H9 (cell line): ENCODE results near the gene VGLL2. TPM values are rescaled to one million over a fixed set of nuclear protein-coding genes. Genes with fewer than 3 reads are reported as not detected.

Experiments used
- DNase-seq: peaks from one replicate; pipeline ENCODE4 v3.0.0-alpha.2; 2017
- H2AFZ ChIP-seq: one replicate; pipeline ENCODE4 v1.6.1; 2013; ENCODE audit warnings: mild to moderate bottlenecking, low read length, control low read depth, moderate library complexity
- H2AK5ac ChIP-seq: 2 replicates; pipeline ENCODE4 v1.6.1; 2013; ENCODE audit warnings: low read length, control low read depth, mixed read lengths; ENCODE audit not compliant: insufficient read length
- H2BK120ac ChIP-seq: one replicate; pipeline ENCODE4 v1.6.1; 2013; ENCODE audit warnings: low read depth, mild to moderate bottlenecking, low read length, control low read depth, inconsistent platforms; ENCODE audit not compliant: poor library complexity, severe bottlenecking
- H2BK12ac ChIP-seq: 2 replicates; pipeline ENCODE4 v1.6.1; 2013; ENCODE audit warnings: low read length, control low read depth, mixed read lengths, low read depth; ENCODE audit not compliant: insufficient read length
- H2BK15ac ChIP-seq: 2 replicates; pipeline ENCODE4 v1.6.1; 2013; ENCODE audit warnings: low read depth, low read length, control low read depth
- H2BK20ac ChIP-seq: one replicate; pipeline ENCODE4 v1.6.1; 2013; ENCODE audit warnings: low read depth, mild to moderate bottlenecking, low read length, control low read depth, inconsistent platforms; ENCODE audit not compliant: poor library complexity, severe bottlenecking
- H2BK5ac ChIP-seq: 2 replicates; pipeline ENCODE4 v1.6.1; 2013; ENCODE audit warnings: low read length, control low read depth, mixed read lengths; ENCODE audit not compliant: insufficient read length
- H3K14ac ChIP-seq: 2 replicates; pipeline ENCODE4 v1.6.1; 2013; ENCODE audit warnings: low read length, control low read depth; ENCODE audit not compliant: insufficient read depth
- H3K18ac ChIP-seq: 2 replicates; pipeline ENCODE4 v1.6.1; 2013; ENCODE audit warnings: low read depth, mild to moderate bottlenecking, mixed read lengths, low read length, control low read depth; ENCODE audit not compliant: insufficient read length
- H3K23ac ChIP-seq: 2 replicates; pipeline ENCODE4 v1.6.1; 2013; ENCODE audit warnings: low read length, control low read depth, mixed read lengths, low read depth; ENCODE audit not compliant: insufficient read length
- H3K23me2 ChIP-seq: 2 replicates; pipeline ENCODE4 v1.6.1; 2013; ENCODE audit warnings: low read depth, mild to moderate bottlenecking, mixed read lengths, low read length, control low read depth; ENCODE audit not compliant: insufficient read length, poor library complexity, severe bottlenecking
- H3K27ac ChIP-seq: 2 replicates; pipeline ENCODE4 v1.5.1; 2013; ENCODE audit warnings: low read length, control low read depth, mixed read lengths, low read depth; ENCODE audit not compliant: insufficient read length
- H3K27me3 ChIP-seq: 2 replicates; pipeline ENCODE4 v1.6.1; 2013; ENCODE audit warnings: low read length, control low read depth, inconsistent platforms; ENCODE audit not compliant: insufficient read depth
- H3K4ac ChIP-seq: 2 replicates; pipeline ENCODE4 v1.6.1; 2013; ENCODE audit warnings: low read depth, mild to moderate bottlenecking, control low read depth, inconsistent platforms, low read length, moderate library complexity
- H3K4me1 ChIP-seq: 2 replicates; pipeline ENCODE4 v1.6.1; 2013; ENCODE audit warnings: low read length, control low read depth, inconsistent platforms; ENCODE audit not compliant: insufficient read depth
- H3K4me2 ChIP-seq: 2 replicates; pipeline ENCODE4 v1.6.1; 2013; ENCODE audit warnings: low read length, control low read depth, mixed read lengths; ENCODE audit not compliant: insufficient read length, insufficient read depth
- H3K56ac ChIP-seq: 2 replicates; pipeline ENCODE4 v1.6.1; 2013; ENCODE audit warnings: low read depth, mild to moderate bottlenecking, mixed read lengths, low read length, control low read depth; ENCODE audit not compliant: insufficient read length
- H3K79me1 ChIP-seq: 2 replicates; pipeline ENCODE4 v1.6.1; 2013; ENCODE audit warnings: low read depth, mild to moderate bottlenecking, moderate library complexity, low read length, control low read depth, inconsistent platforms; ENCODE audit not compliant: insufficient read depth, poor library complexity, severe bottlenecking
- H3K79me2 ChIP-seq: 2 replicates; pipeline ENCODE4 v1.6.1; 2013; ENCODE audit warnings: low read length, control low read depth, inconsistent platforms; ENCODE audit not compliant: insufficient read depth
- H3K9ac ChIP-seq: 2 replicates; pipeline ENCODE4 v1.6.1; 2013; ENCODE audit warnings: low read length, control low read depth, mixed read lengths; ENCODE audit not compliant: insufficient read length; ENCODE audit errors: extremely low read depth
- H3K9me3 ChIP-seq: one replicate; pipeline ENCODE4 v1.6.1; 2013; ENCODE audit warnings: low read depth, low read length, inconsistent platforms; ENCODE audit not compliant: control insufficient read depth
- H3T11ph ChIP-seq: one replicate; pipeline ENCODE4 v1.6.1; 2013; ENCODE audit warnings: mild to moderate bottlenecking, low read length, control low read depth, inconsistent platforms
- H4K20me1 ChIP-seq: one replicate; pipeline ENCODE4 v1.6.1; 2013; ENCODE audit not compliant: control insufficient read depth, insufficient read length, insufficient read depth
- H4K5ac ChIP-seq: 2 replicates; pipeline ENCODE4 v1.6.1; 2013; ENCODE audit warnings: low read depth, mild to moderate bottlenecking, mixed read lengths, low read length, control low read depth; ENCODE audit not compliant: insufficient read length
- H4K8ac ChIP-seq: replicated peaks from 2 replicates; pipeline ENCODE4 v1.6.1; 2013; ENCODE audit warnings: low read length, control low read depth, mixed read lengths, low read depth; ENCODE audit not compliant: insufficient read length
- H4K91ac ChIP-seq: 2 replicates; pipeline ENCODE4 v1.6.1; 2013; ENCODE audit warnings: low read depth, mild to moderate bottlenecking, moderate library complexity, mixed read lengths, low read length, control low read depth; ENCODE audit not compliant: insufficient read length
- H3K27ac Mint-ChIP-seq, 3 experiments: 2 replicates in 2 of 3; 3 replicates in 1 of 3; pipeline ENCODE4 v1.8.0; 2020 to 2021; ENCODE audit warnings: mixed read lengths in 3 of 3, mild to moderate bottlenecking in 1 of 3, moderate library complexity in 1 of 3
- H3K27me3 Mint-ChIP-seq: 2 replicates; pipeline ENCODE4 v1.8.0; 2021; ENCODE audit warnings: low read depth, mild to moderate bottlenecking, moderate library complexity, mixed read lengths
- H3K36me3 Mint-ChIP-seq, 3 experiments: 2 replicates in 2 of 3; 3 replicates in 1 of 3; pipeline ENCODE4 v1.8.0; 2020 to 2021; ENCODE audit warnings: low read depth in 3 of 3, mixed read lengths in 3 of 3; ENCODE audit not compliant: insufficient read depth in 1 of 3
- H3K4me1 Mint-ChIP-seq, 2 experiments: 2 replicates each; pipeline ENCODE4 v1.8.0; 2020; ENCODE audit warnings: mixed read lengths in 2 of 2
- H3K4me3 Mint-ChIP-seq, 2 experiments: 2 replicates in 1 of 2; 3 replicates in 1 of 2; pipeline ENCODE4 v1.8.0; 2020 to 2021; ENCODE audit warnings: mild to moderate bottlenecking in 2 of 2, mixed read lengths in 2 of 2, moderate library complexity in 1 of 2
- H3K9me3 Mint-ChIP-seq, 2 experiments: 2 replicates in 1 of 2; 3 replicates in 1 of 2; pipeline ENCODE4 v1.8.0; 2020; ENCODE audit warnings: mild to moderate bottlenecking in 2 of 2, mixed read lengths in 2 of 2, moderate library complexity in 1 of 2
- WGBS: extraction: QIAGEN DNeasy Blood & Tissue Kit; methylation state at CpG from one replicate; pipeline ENCODE4 v1.1.7; 2013; ENCODE audit warnings: missing lambda C conversion rate, low lambda C conversion rate, mixed read lengths; ENCODE audit not compliant: insufficient read length; ENCODE audit errors: extremely low coverage; 5-methylcytosine and 5-hydroxymethylcytosine counted together
- total RNA-seq: library from RNA; stranded (reverse); gene quantifications from 2 replicates; pipeline ENCODE4 v1.2.1, GENCODE V29; 2021
- TF ChIP-seq, protein P1 (sequence below): fragments of 200-600 bp; sonication (generic); conservative IDR thresholded peaks from 3 replicates; pipeline ENCODE4 v1.8.0; 2021; ENCODE audit warnings: antibody characterized with exemption, mild to moderate bottlenecking

The VGLL2 gene
- total RNA-seq, 1 experiment from 2014 or later = not detected

- DNase-seq = no peak
- no peaks in the 10 kb centered on the region for H3K9me3 ChIP-seq
- no peaks in the 10 kb centered on the region for H3K79me2 ChIP-seq
- H3K56ac ChIP-seq = no peak overlapping the region
- no peak overlapping the region for H3K4me2 ChIP-seq
- no CpG with 5 or more reads among the region's 3 CpGs for WGBS
- H2AFZ ChIP-seq = no peak overlapping the region
- no peak overlapping the region for H2BK5ac ChIP-seq
- TF ChIP-seq, protein P1, sequence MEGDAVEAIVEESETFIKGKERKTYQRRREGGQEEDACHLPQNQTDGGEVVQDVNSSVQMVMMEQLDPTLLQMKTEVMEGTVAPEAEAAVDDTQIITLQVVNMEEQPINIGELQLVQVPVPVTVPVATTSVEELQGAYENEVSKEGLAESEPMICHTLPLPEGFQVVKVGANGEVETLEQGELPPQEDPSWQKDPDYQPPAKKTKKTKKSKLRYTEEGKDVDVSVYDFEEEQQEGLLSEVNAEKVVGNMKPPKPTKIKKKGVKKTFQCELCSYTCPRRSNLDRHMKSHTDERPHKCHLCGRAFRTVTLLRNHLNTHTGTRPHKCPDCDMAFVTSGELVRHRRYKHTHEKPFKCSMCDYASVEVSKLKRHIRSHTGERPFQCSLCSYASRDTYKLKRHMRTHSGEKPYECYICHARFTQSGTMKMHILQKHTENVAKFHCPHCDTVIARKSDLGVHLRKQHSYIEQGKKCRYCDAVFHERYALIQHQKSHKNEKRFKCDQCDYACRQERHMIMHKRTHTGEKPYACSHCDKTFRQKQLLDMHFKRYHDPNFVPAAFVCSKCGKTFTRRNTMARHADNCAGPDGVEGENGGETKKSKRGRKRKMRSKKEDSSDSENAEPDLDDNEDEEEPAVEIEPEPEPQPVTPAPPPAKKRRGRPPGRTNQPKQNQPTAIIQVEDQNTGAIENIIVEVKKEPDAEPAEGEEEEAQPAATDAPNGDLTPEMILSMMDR = no peak
- peak overlapping the region in 1 of 3 experiments; percentile 65; a peak in 1 of 7 replicates for H3K27ac Mint-ChIP-seq
- H4K5ac ChIP-seq = no peak overlapping the region
- no peak overlapping the region for H2BK120ac ChIP-seq
- H4K20me1 ChIP-seq = no peaks in the 10 kb centered on the region
- no peaks in the 10 kb centered on the region for H3K4me1 ChIP-seq
- no peak overlapping the region for H4K91ac ChIP-seq
- no peak overlapping the region for H2BK20ac ChIP-seq
- no peak overlapping the region for H3K9ac ChIP-seq
- peaks cover 0 to 5% of the 10 kb centered on the region in 2 experiments; a peak in 1 of 5 replicates for H3K9me3 Mint-ChIP-seq
- H3K79me1 ChIP-seq = no peaks in the 10 kb centered on the region
- no peak overlapping the region for H3K4ac ChIP-seq
- no peak overlapping the region for H4K8ac ChIP-seq
- no peak overlapping the region for H3K4me3 Mint-ChIP-seq
- no peak overlapping the region for H3K27ac ChIP-seq
- H3K23ac ChIP-seq = no peak overlapping the region
- no peak overlapping the region for H2BK15ac ChIP-seq
- no peak overlapping the region for H3K18ac ChIP-seq
- no peak overlapping the region for H3K14ac ChIP-seq
- no peaks in the 10 kb centered on the region for H3K27me3 ChIP-seq
- no peaks in the 10 kb centered on the region for H3K36me3 Mint-ChIP-seq
- no peaks in the 10 kb centered on the region for H3K23me2 ChIP-seq
- no peaks in the 10 kb centered on the region; the same call in 1 of the 2 replicates for H3K27me3 Mint-ChIP-seq
- no peak overlapping the region for H3T11ph ChIP-seq
- H3K4me1 Mint-ChIP-seq = no peaks in the 10 kb centered on the region
- H2AK5ac ChIP-seq = no peak overlapping the region
- no peak overlapping the region for H2BK12ac ChIP-seq
Observed at GRCh38 chr6:117233145-117233544, 32.2 kb upstream of the VGLL2 start.
